PFSK-1 (cell line): ENCODE data around the gene PERM1.
A peak's percentile ranks its signal among the peaks of the same experiment; 100 is the strongest.

ENCODE experiments used
- FOXP2 ChIP-seq: optimal IDR thresholded peaks from 2 replicates; pipeline ENCODE3; 2011; ENCODE audit warnings: borderline replicate concordance, control low read depth, inconsistent platforms; ENCODE audit not compliant: insufficient read depth; ENCODE audit errors: extremely low read length, extremely low read depth
- POLR2AphosphoS5 ChIP-seq: IDR thresholded peaks from 2 replicates; pipeline ENCODE4 v1.6.1; 2012; ENCODE audit warnings: low read depth, mild to moderate bottlenecking, control low read depth, low read length, moderate library complexity
- REST ChIP-seq, 2 experiments: IDR thresholded peaks; 2 replicates each; pipeline versions ENCODE4 v1.6.1 to v1.8.0; 2011 to 2012; ENCODE audit warnings: low read depth in 2 of 2, low read length in 2 of 2, control low read depth in 1 of 2, inconsistent platforms in 1 of 2, mild to moderate bottlenecking in 1 of 2, moderate library complexity in 1 of 2; ENCODE audit not compliant: insufficient read depth in 1 of 2
- SIN3A ChIP-seq: IDR thresholded peaks from 2 replicates; pipeline ENCODE4 v1.6.1; 2012; ENCODE audit warnings: mild to moderate bottlenecking, low read length, moderate library complexity, borderline replicate concordance; ENCODE audit not compliant: insufficient read depth
- TAF1 ChIP-seq: IDR thresholded peaks from 2 replicates; pipeline ENCODE4 v1.6.1; 2012; ENCODE audit warnings: low read length, control low read depth, borderline replicate concordance; ENCODE audit not compliant: insufficient read depth

The PERM1 gene

GRCh38 chr1:1014799-1015681, 33.1 kb upstream of the PERM1 start:
- TF ChIP-seq SIN3A (no peak), TAF1 (no peak), REST (IDR thresholded peaks at IDR 0.05; ENCODE audit: insufficient read depth in 1 of 2, low read depth in 2 of 2, low read length in 2 of 2) (no peak), POLR2AphosphoS5 (no peak), FOXP2 (no peak)

- no peak for TF ChIP-seq REST (IDR thresholded peaks at IDR 0.05; ENCODE audit: insufficient read depth in 1 of 2, low read depth in 2 of 2, low read length in 2 of 2)
- no peak for TF ChIP-seq SIN3A
- no peak for TF ChIP-seq POLR2AphosphoS5
- TF ChIP-seq FOXP2: no peak
- no peak for TF ChIP-seq TAF1
Observed at GRCh38 chr1:1013922-1014648, 32.2 kb upstream of the PERM1 start.

GRCh38 chr1:1013105-1013921, 31.4 kb upstream of the PERM1 start, which contains the start of gene ISG15:
Gene ISG15, plus strand, starts transcription at chr1:1013497. Its CDS starts 77 bp downstream, at chr1:1013574.
- TF ChIP-seq TAF1 (0 out of 2 replicates have a peak, but pooled peaks have one; percentile 33), POLR2AphosphoS5 (peak; percentile 64; the same call in 1 of the 2 replicates), SIN3A (peak; percentile 89; the same call in 1 of the 2 replicates), REST (IDR thresholded peaks at IDR 0.05; ENCODE audit: insufficient read depth in 1 of 2, low read depth in 2 of 2, low read length in 2 of 2) (no peak)

- TF ChIP-seq POLR2AphosphoS5 (no peak), FOXP2 (no peak), TAF1 (no peak), REST (IDR thresholded peaks at IDR 0.05; ENCODE audit: insufficient read depth in 1 of 2, low read depth in 2 of 2, low read length in 2 of 2) (no peak), SIN3A (no peak)
Observed at GRCh38 chr1:1011396-1011949, 29.6 kb upstream of the PERM1 start.
